Breast epithelium (tissue), 3 donors: Measurements from ENCODE around the gene GSG1L2.

Source experiments
- POLR2A ChIP-seq: fragments of 450-650 bp; IDR thresholded peaks from one replicate; pipeline ENCODE4 v1.6.1; 2016; ENCODE audit warnings: antibody characterized with exemption, mild to moderate bottlenecking, moderate library complexity
- POLR2AphosphoS5 ChIP-seq, 3 donors: sonication (generic); formaldehyde crosslinking; IDR thresholded peaks; one replicate each; pipeline ENCODE4 v1.6.1; 2017; ENCODE audit warnings: antibody characterized with exemption in 3 of 3
- TF ChIP-seq, protein P1 (sequence below), 3 donors: fragments of 450-650 bp; IDR thresholded peaks; one replicate each; pipeline ENCODE4 v1.5.1; 2016 to 2017; ENCODE audit warnings: antibody characterized with exemption in 3 of 3, mild to moderate bottlenecking in 3 of 3, moderate library complexity in 3 of 3

DNA sequence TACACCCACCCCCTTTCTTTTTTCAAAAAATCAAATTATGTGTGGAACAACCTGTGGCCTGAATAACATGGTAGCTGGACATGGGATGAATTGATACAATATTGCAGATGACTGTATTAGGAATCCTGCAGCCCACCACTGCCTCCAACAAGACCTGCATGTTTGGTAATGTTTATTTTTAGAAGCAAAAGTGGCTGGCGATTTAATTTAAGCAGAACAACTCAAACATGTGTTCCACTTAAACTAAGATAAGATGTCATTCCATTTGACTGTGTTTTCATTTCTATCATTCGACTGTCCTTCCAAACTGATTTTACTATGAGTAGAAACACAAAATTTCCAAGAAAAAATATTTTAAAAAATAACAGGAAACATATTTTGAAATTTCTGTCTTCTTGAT is 20.4 kb downstream of the GSG1L2 start:
- TF ChIP-seq POLR2AphosphoS5 (IDR thresholded peaks at IDR 0.05) (no peak), POLR2A (no peak)
- TF ChIP-seq, protein P1, sequence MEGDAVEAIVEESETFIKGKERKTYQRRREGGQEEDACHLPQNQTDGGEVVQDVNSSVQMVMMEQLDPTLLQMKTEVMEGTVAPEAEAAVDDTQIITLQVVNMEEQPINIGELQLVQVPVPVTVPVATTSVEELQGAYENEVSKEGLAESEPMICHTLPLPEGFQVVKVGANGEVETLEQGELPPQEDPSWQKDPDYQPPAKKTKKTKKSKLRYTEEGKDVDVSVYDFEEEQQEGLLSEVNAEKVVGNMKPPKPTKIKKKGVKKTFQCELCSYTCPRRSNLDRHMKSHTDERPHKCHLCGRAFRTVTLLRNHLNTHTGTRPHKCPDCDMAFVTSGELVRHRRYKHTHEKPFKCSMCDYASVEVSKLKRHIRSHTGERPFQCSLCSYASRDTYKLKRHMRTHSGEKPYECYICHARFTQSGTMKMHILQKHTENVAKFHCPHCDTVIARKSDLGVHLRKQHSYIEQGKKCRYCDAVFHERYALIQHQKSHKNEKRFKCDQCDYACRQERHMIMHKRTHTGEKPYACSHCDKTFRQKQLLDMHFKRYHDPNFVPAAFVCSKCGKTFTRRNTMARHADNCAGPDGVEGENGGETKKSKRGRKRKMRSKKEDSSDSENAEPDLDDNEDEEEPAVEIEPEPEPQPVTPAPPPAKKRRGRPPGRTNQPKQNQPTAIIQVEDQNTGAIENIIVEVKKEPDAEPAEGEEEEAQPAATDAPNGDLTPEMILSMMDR (IDR thresholded peaks at IDR 0.05): no peak
